Measurements from ENCODE around the gene TCF12.
A peak's percentile ranks its signal among the peaks of the same experiment; 100 is the strongest.

Gene TCF12

DNA sequence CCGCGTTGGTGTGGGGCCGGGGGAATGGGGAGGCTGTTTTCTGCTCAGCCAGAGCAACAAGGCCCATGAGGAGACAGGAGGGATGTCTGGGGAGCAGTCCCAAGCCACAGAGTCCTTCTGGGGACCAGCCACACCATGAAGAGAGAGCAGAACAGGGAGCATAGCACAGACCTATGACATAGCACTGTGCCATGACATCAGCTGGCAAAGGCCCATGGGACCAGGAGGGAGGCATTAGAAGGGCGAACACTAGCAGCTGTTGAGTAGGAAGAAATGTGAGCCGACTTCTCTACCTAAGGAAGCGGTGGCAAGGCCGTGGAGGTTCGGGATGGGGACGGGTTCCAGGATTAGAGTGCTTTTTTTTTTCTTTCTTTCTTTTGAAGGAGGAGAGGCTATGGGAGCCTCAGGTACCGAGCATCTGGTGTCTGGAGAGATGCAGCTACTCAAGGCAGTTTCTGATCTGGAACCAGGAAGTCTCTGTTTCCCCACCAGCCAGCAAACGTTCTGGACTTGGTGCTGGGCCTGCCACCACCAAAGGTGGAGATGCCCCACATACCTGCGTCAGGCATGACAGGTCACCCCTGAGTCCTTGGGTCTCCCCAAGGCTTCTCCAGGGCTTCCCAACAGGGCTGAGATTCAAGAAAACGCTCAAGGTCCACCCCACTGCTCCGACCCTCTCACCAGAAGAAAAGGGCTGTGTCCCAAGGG, 380.6 kb downstream of the TCF12 start:
- Histone ChIP-seq H3K27ac (replicated peaks; ENCODE audit: low read length) (no peak overlapping the region), H3K4me3 (ENCODE audit: low read length in 2 of 2) (no peak overlapping the region), H3K18ac (ENCODE audit: low read length) (peak overlapping the region; percentile 20), H2AFZ (ENCODE audit: low read length) (no peak overlapping the region), H3K79me1 (ENCODE audit: low read depth, low read length) (no peaks in the 10 kb centered on the region), H4K91ac (ENCODE audit: low read depth, low read length, poor library complexity) (peak overlapping the region; percentile 38), H3K27me3 (ENCODE audit: control insufficient read depth in 3 of 3, insufficient read depth in 3 of 3, low read depth in 1 of 3, low read length in 3 of 3) (no peaks in the 10 kb centered on the region), H2BK12ac (ENCODE audit: low read length) (no peak overlapping the region), H3K4ac (ENCODE audit: low read length) (no peak overlapping the region), H3K9me3 (replicated peaks in 1 of 2; ENCODE audit: control insufficient read depth in 2 of 2, insufficient read depth in 1 of 2, low read depth in 1 of 2, low read length in 2 of 2) (no peaks in the 10 kb centered on the region), H3K23ac (ENCODE audit: low read depth, low read length, poor library complexity) (no peak overlapping the region), H3K14ac (ENCODE audit: low read length) (no peak overlapping the region), H2BK15ac (ENCODE audit: low read length) (peak overlapping the region; percentile 28), H2AK5ac (ENCODE audit: low read depth, low read length) (peak overlapping the region; percentile 59), H2BK5ac (ENCODE audit: low read length) (no peak overlapping the region), H4K8ac (ENCODE audit: low read depth, low read length) (no peak overlapping the region), H3K4me1 (ENCODE audit: control insufficient read depth in 2 of 2, insufficient read depth in 1 of 2, low read depth in 1 of 2, low read length in 2 of 2) (peaks cover 0 to 7% of the 10 kb centered on the region in 2 donors), H3K36me3 (replicated peaks in 1 of 2; ENCODE audit: control insufficient read depth in 2 of 2, insufficient read depth in 2 of 2, low read length in 2 of 2) (peaks cover 0 to 4% of the 10 kb centered on the region in 2 donors), H3K4me2 (ENCODE audit: insufficient read depth, low read length, poor library complexity, severe bottlenecking) (no peak overlapping the region), H3K9ac (ENCODE audit: low read depth, low read length, poor library complexity) (no peak overlapping the region), H2BK120ac (ENCODE audit: low read depth, low read length) (peak overlapping the region; percentile 4)
- WGBS, 2 donors (ENCODE audit: extremely low coverage in 2 of 2, insufficient read length in 2 of 2, insufficient replicate concordance in 1 of 2) = no CpG with 5 or more reads among the region's 14 CpGs
- no peak for DNase-seq (ENCODE audit: low spot score)

DNA sequence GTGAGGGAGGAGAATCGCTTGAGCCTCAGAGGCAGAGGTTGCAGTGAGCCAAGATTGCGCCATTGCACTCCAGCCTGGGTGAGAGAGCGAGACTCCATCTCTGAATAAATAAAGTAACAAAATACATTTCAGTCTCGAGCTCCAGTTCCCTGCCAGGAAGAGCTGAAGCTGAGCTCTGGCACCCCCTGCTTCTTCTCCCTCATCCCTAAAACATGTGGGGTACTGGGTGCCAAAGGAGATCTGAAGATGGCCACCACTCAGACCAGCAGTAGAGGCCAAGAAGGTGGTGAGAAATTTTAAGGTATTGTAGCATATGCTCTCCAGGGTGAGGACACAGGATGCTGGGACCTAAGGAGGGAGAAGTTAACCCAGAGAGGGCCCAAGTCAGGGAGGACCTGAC, 382.9 kb downstream of the TCF12 start:
- no peaks in the 10 kb centered on the region for H3K79me1 ChIP-seq (ENCODE audit: low read depth, low read length)
- no peak overlapping the region for H4K91ac ChIP-seq (ENCODE audit: low read depth, low read length, poor library complexity)
- no peak overlapping the region for H2AFZ ChIP-seq (ENCODE audit: low read length)
- no peak overlapping the region for H3K23ac ChIP-seq (ENCODE audit: low read depth, low read length, poor library complexity)
- H2BK15ac ChIP-seq (ENCODE audit: low read length) = no peak overlapping the region
- H3K9ac ChIP-seq (ENCODE audit: low read depth, low read length, poor library complexity) = no peak overlapping the region
- H3K27ac ChIP-seq (replicated peaks; ENCODE audit: low read length) = no peak overlapping the region
- peak overlapping the region; percentile 21 for H3K18ac ChIP-seq (ENCODE audit: low read length)
- no peak overlapping the region for H2BK12ac ChIP-seq (ENCODE audit: low read length)
- no peaks in the 10 kb centered on the region for H3K27me3 ChIP-seq (ENCODE audit: control insufficient read depth in 3 of 3, insufficient read depth in 3 of 3, low read depth in 1 of 3, low read length in 3 of 3)
- H3K36me3 ChIP-seq (replicated peaks in 1 of 2; ENCODE audit: control insufficient read depth in 2 of 2, insufficient read depth in 2 of 2, low read length in 2 of 2) = peaks cover 0 to 4% of the 10 kb centered on the region in 2 donors
- no peak overlapping the region for H3K4me3 ChIP-seq (ENCODE audit: low read length in 2 of 2)
- no CpG with 5 or more reads among the region's 4 CpGs for WGBS, 2 donors (ENCODE audit: extremely low coverage in 2 of 2, insufficient read length in 2 of 2, insufficient replicate concordance in 1 of 2)
- no peak overlapping the region for H3K4ac ChIP-seq (ENCODE audit: low read length)
- H3K4me1 ChIP-seq (ENCODE audit: control insufficient read depth in 2 of 2, insufficient read depth in 1 of 2, low read depth in 1 of 2, low read length in 2 of 2) = peaks cover 4 to 8% of the 10 kb centered on the region in 2 donors
- no peak overlapping the region for H2AK5ac ChIP-seq (ENCODE audit: low read depth, low read length)
- no peak overlapping the region for H2BK120ac ChIP-seq (ENCODE audit: low read depth, low read length)
- no peak for DNase-seq (ENCODE audit: low spot score)
- no peak overlapping the region for H4K8ac ChIP-seq (ENCODE audit: low read depth, low read length)
- H2BK5ac ChIP-seq (ENCODE audit: low read length) = no peak overlapping the region
- H3K14ac ChIP-seq (ENCODE audit: low read length) = no peak overlapping the region
- no peak overlapping the region for H3K4me2 ChIP-seq (ENCODE audit: insufficient read depth, low read length, poor library complexity, severe bottlenecking)
- no peaks in the 10 kb centered on the region for H3K9me3 ChIP-seq (replicated peaks in 1 of 2; ENCODE audit: control insufficient read depth in 2 of 2, insufficient read depth in 1 of 2, low read depth in 1 of 2, low read length in 2 of 2)

DNA sequence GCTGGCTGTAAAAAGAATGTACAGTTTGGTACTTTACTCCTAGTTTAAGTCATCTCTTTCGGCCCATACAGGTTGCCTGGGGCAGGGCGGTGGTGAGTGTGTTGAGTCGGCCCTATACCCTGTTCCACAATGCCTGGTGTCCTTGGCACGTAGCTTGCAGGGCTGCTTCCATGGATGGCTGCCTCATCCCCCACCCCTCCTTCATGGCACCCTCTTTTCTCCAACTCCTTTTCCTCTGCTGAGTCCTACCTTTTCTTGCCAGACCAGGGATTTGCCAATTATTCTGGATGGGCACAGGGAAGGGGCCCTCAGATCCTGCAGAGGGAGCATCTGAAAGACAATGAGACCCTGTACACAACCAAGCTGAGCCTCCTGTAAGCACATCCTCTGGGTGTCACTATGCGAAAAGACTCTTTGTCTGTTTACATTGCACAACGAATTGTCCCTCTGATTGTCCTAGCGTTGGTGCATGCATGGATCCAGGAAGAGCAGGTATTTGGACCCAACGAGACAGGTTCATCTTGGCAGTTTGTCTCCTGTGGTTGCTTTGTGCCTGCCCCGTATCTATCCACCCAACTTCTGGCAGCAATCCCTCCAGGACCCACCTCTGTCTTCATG, 384.3 kb downstream of the TCF12 start:
- Histone ChIP-seq H3K4ac (ENCODE audit: low read length) (no peak overlapping the region), H3K4me3 (ENCODE audit: low read length in 2 of 2) (no peak overlapping the region), H2AK5ac (ENCODE audit: low read depth, low read length) (no peak overlapping the region), H2BK5ac (ENCODE audit: low read length) (no peak overlapping the region), H2BK120ac (ENCODE audit: low read depth, low read length) (no peak overlapping the region), H2AFZ (ENCODE audit: low read length) (no peak overlapping the region), H2BK12ac (ENCODE audit: low read length) (no peak overlapping the region), H3K4me1 (ENCODE audit: control insufficient read depth in 2 of 2, insufficient read depth in 1 of 2, low read depth in 1 of 2, low read length in 2 of 2) (peaks cover 4% of the 10 kb centered on the region in 2 donors), H3K27ac (replicated peaks; ENCODE audit: low read length) (no peak overlapping the region), H3K18ac (ENCODE audit: low read length) (no peak overlapping the region), H3K23ac (ENCODE audit: low read depth, low read length, poor library complexity) (no peak overlapping the region), H3K36me3 (replicated peaks in 1 of 2; ENCODE audit: control insufficient read depth in 2 of 2, insufficient read depth in 2 of 2, low read length in 2 of 2) (no peaks in the 10 kb centered on the region), H4K8ac (ENCODE audit: low read depth, low read length) (no peak overlapping the region), H3K4me2 (ENCODE audit: insufficient read depth, low read length, poor library complexity, severe bottlenecking) (no peak overlapping the region), H2BK15ac (ENCODE audit: low read length) (no peak overlapping the region), H4K91ac (ENCODE audit: low read depth, low read length, poor library complexity) (no peak overlapping the region), H3K27me3 (ENCODE audit: control insufficient read depth in 3 of 3, insufficient read depth in 3 of 3, low read depth in 1 of 3, low read length in 3 of 3) (no peaks in the 10 kb centered on the region), H3K9ac (ENCODE audit: low read depth, low read length, poor library complexity) (no peak overlapping the region), H3K14ac (ENCODE audit: low read length) (no peak overlapping the region), H3K79me1 (ENCODE audit: low read depth, low read length) (no peaks in the 10 kb centered on the region), H3K9me3 (replicated peaks in 1 of 2; ENCODE audit: control insufficient read depth in 2 of 2, insufficient read depth in 1 of 2, low read depth in 1 of 2, low read length in 2 of 2) (no peaks in the 10 kb centered on the region)
- no peak for DNase-seq (ENCODE audit: low spot score)
- WGBS, 2 donors (ENCODE audit: extremely low coverage in 2 of 2, insufficient read length in 2 of 2, insufficient replicate concordance in 1 of 2) = no CpG with 5 or more reads among the region's 9 CpGs

DNA sequence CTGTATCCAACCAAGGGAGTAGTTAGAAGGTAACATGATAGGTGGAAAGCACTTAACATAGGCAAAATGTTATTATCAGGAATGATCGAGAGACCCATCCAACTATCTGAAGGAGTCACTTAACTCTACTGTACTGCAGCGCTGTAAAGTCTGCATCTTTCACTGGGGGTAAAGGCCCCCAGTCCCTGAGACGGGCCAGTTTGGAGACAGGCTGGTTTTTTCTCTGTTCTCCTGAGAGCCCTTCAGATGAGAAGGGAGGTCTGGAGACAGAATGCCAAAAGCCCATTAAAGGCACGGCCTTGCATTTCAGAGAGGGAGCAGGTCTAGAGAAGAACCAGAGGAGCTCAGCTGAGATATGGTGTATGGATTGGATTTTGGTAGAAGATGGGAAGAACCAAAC, 386.6 kb downstream of the TCF12 start:
- Histone ChIP-seq H2BK15ac (ENCODE audit: low read length) (no peak overlapping the region), H3K4me2 (ENCODE audit: insufficient read depth, low read length, poor library complexity, severe bottlenecking) (no peak overlapping the region), H3K14ac (ENCODE audit: low read length) (no peak overlapping the region), H3K23ac (ENCODE audit: low read depth, low read length, poor library complexity) (no peak overlapping the region), H3K79me1 (ENCODE audit: low read depth, low read length) (no peaks in the 10 kb centered on the region), H2BK5ac (ENCODE audit: low read length) (no peak overlapping the region), H2AK5ac (ENCODE audit: low read depth, low read length) (peak overlapping the region; percentile 72), H2AFZ (ENCODE audit: low read length) (no peak overlapping the region), H3K4ac (ENCODE audit: low read length) (no peak overlapping the region), H3K4me1 (ENCODE audit: control insufficient read depth in 2 of 2, insufficient read depth in 1 of 2, low read depth in 1 of 2, low read length in 2 of 2) (peaks cover 3 to 4% of the 10 kb centered on the region in 2 donors), H3K9me3 (replicated peaks in 1 of 2; ENCODE audit: control insufficient read depth in 2 of 2, insufficient read depth in 1 of 2, low read depth in 1 of 2, low read length in 2 of 2) (no peaks in the 10 kb centered on the region), H3K27ac (replicated peaks; ENCODE audit: low read length) (no peak overlapping the region), H3K36me3 (replicated peaks in 1 of 2; ENCODE audit: control insufficient read depth in 2 of 2, insufficient read depth in 2 of 2, low read length in 2 of 2) (no peaks in the 10 kb centered on the region), H4K8ac (ENCODE audit: low read depth, low read length) (no peak overlapping the region), H3K27me3 (ENCODE audit: control insufficient read depth in 3 of 3, insufficient read depth in 3 of 3, low read depth in 1 of 3, low read length in 3 of 3) (no peaks in the 10 kb centered on the region), H4K91ac (ENCODE audit: low read depth, low read length, poor library complexity) (no peak overlapping the region), H2BK12ac (ENCODE audit: low read length) (no peak overlapping the region), H3K4me3 (ENCODE audit: low read length in 2 of 2) (no peak overlapping the region), H3K18ac (ENCODE audit: low read length) (no peak overlapping the region), H2BK120ac (ENCODE audit: low read depth, low read length) (no peak overlapping the region), H3K9ac (ENCODE audit: low read depth, low read length, poor library complexity) (no peak overlapping the region)
- no peak for DNase-seq (ENCODE audit: low spot score)
- WGBS, 2 donors (ENCODE audit: extremely low coverage in 2 of 2, insufficient read length in 2 of 2, insufficient replicate concordance in 1 of 2) = no CpG with 5 or more reads among the region's 4 CpGs

Measured in neuronal stem cell (in vitro differentiated cells).